ENCODE results near the gene IL1A. TPM values are rescaled to one million over a fixed set of nuclear protein-coding genes. Genes with fewer than 3 reads are reported as not detected.

IL1A gene
- total RNA-seq, 1 donor from 2014 or later: 3.2 TPM

DNA sequence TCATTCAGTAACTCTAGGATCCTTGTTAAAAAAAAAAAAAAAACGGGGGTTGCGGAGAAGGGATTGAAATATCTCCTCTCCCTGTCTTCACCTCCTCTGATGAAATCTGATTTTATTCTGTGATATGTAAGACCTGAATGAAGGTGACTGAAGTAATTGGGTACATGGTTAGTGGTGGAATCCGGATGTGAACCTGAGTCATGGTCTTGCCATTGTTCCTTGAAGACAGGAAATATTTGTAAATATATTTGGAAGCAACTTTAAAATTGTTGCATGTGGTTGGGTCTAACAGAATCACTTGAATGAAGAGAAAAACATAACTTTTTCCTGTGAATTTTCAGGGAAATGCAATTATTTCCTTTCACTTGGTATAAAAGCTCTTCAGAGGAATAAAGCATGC lies 3.0 kb upstream of the IL1A start:
- H3F3A ChIP-seq (ENCODE audit: low read depth): peaks cover 5% of the 10 kb centered on the region
- no peaks in the 10 kb centered on the region for H3K9me3 ChIP-seq (ENCODE audit: low read depth)
- Mint-ChIP-seq H3K36me3 (no peaks in the 10 kb centered on the region), H3K27ac (no peak overlapping the region), H3K9me3 (no peaks in the 10 kb centered on the region), H3K27me3 (ENCODE audit: insufficient read depth, low read depth) (peaks cover 2% of the 10 kb centered on the region), H3K4me1 (peaks cover 10% of the 10 kb centered on the region), H3K4me3 (no peak overlapping the region)
- H3K4me2 ChIP-seq: no peak overlapping the region
- H4K20me1 ChIP-seq (ENCODE audit: low read depth): no peaks in the 10 kb centered on the region
- H3K4me1 ChIP-seq: peaks cover 31% of the 10 kb centered on the region
- H3K27me3 ChIP-seq: no peaks in the 10 kb centered on the region
- no peak for TF ChIP-seq EZH2phosphoT487 (IDR thresholded peaks at IDR 0.05)
- no peak for TF ChIP-seq CTCF (IDR thresholded peaks at IDR 0.05)
- no peak for TF ChIP-seq EZH2 (IDR thresholded peaks at IDR 0.05)
- no peaks in the 10 kb centered on the region for H3K36me3 ChIP-seq
- no peak overlapping the region for H3K9ac ChIP-seq
- H2AFZ ChIP-seq (replicated peaks): no peak overlapping the region
- no peak for DNase-seq (ENCODE audit: low spot score)
- no peaks in the 10 kb centered on the region for H3K79me2 ChIP-seq (ENCODE audit: low read depth)
- no peak overlapping the region for H3K4me3 ChIP-seq
- H3K27ac ChIP-seq: no peak overlapping the region

- Histone ChIP-seq H3K9me3 (ENCODE audit: low read depth) (no peaks in the 10 kb centered on the region), H3K4me2 (peak overlapping the region; percentile 74), H2AFZ (replicated peaks) (peak overlapping the region; percentile 86), H3K79me2 (ENCODE audit: low read depth) (no peaks in the 10 kb centered on the region), H3K9ac (no peak overlapping the region), H3K27ac (no peak overlapping the region), H4K20me1 (ENCODE audit: low read depth) (no peaks in the 10 kb centered on the region), H3K36me3 (no peaks in the 10 kb centered on the region), H3K4me3 (peak overlapping the region; percentile 36), H3F3A (ENCODE audit: low read depth) (peaks cover 5% of the 10 kb centered on the region), H3K4me1 (peaks cover 31% of the 10 kb centered on the region), H3K27me3 (no peaks in the 10 kb centered on the region)
- no peaks in the 10 kb centered on the region for H3K36me3 Mint-ChIP-seq
- no peak overlapping the region for H3K4me3 Mint-ChIP-seq
- no peak for DNase-seq (ENCODE audit: low spot score)
- H3K27me3 Mint-ChIP-seq (ENCODE audit: insufficient read depth, low read depth): no peaks in the 10 kb centered on the region
- H3K4me1 Mint-ChIP-seq: peaks cover 10% of the 10 kb centered on the region
- H3K27ac Mint-ChIP-seq: no peak overlapping the region
- no peaks in the 10 kb centered on the region for H3K9me3 Mint-ChIP-seq
- TF ChIP-seq CTCF (IDR thresholded peaks at IDR 0.05) (no peak), EZH2phosphoT487 (IDR thresholded peaks at IDR 0.05) (no peak), EZH2 (IDR thresholded peaks at IDR 0.05) (no peak)
These were observed 1.0 kb downstream of the IL1A start for GRCh38 chr2:112783187-112783714.

DNA sequence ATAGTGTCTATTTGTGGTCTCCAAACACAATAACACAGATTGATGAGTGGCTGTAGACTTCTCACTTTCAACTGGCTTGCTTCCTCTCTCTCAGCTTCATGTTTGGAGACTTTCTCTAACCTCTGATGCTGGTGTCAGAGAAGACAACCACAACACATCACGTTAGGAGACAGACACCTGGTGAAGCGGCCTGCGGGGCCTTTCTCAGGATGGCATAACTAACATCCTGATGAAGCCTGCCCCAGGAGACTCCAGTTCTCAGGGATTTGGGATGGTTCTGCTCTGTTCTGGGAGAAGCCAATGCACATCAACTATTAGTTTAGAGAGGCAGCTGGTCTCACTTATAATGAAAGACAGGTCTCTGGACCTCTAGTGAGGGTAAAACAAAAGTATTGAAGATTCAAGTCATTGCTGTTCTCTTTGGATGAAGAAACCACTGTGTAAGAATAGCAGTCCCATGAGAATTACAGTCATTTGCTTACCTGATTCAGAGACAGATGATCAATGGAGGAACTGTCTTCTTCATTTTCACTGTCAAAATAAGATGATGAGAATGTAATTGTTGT lies 2.0 kb downstream of the IL1A start:
- Mint-ChIP-seq H3K36me3 (no peaks in the 10 kb centered on the region), H3K9me3 (no peaks in the 10 kb centered on the region), H3K4me1 (peaks cover 13% of the 10 kb centered on the region), H3K4me3 (no peak overlapping the region), H3K27ac (no peak overlapping the region), H3K27me3 (ENCODE audit: insufficient read depth, low read depth) (no peaks in the 10 kb centered on the region)
- no peak overlapping the region for H2AFZ ChIP-seq (replicated peaks)
- H3K4me2 ChIP-seq: no peak overlapping the region
- H3K79me2 ChIP-seq (ENCODE audit: low read depth): no peaks in the 10 kb centered on the region
- H3F3A ChIP-seq (ENCODE audit: low read depth): peaks cover 11% of the 10 kb centered on the region
- no peaks in the 10 kb centered on the region for H4K20me1 ChIP-seq (ENCODE audit: low read depth)
- no peaks in the 10 kb centered on the region for H3K9me3 ChIP-seq (ENCODE audit: low read depth)
- H3K4me3 ChIP-seq: no peak overlapping the region
- no peaks in the 10 kb centered on the region for H3K36me3 ChIP-seq
- H3K27me3 ChIP-seq: no peaks in the 10 kb centered on the region
- no peak for TF ChIP-seq CTCF (IDR thresholded peaks at IDR 0.05)
- TF ChIP-seq EZH2phosphoT487 (IDR thresholded peaks at IDR 0.05): no peak
- no peak for TF ChIP-seq EZH2 (IDR thresholded peaks at IDR 0.05)
- H3K9ac ChIP-seq: no peak overlapping the region
- no peak for DNase-seq (ENCODE audit: low spot score)
- H3K4me1 ChIP-seq: peaks cover 37% of the 10 kb centered on the region
- H3K27ac ChIP-seq: no peak overlapping the region
